Left colon (tissue), 2 donors: ENCODE results near the gene KLF16. TPM values are rescaled to one million over a fixed set of nuclear protein-coding genes. Genes with fewer than 3 reads are reported as not detected.

Experiments used
- ATAC-seq: fragments of 200-7000 bp; cut with Tn5 transposase; one replicate; pipeline ENCODE4 v1.9.1; 2020; ENCODE audit warnings: mild to moderate bottlenecking, moderate library complexity
- DNase-seq, 2 donors: peaks; one replicate each; pipeline ENCODE4 v3.0.0-alpha.2; 2020
- intact Hi-C, 2 donors: fragments of 100-400 bp; cut with DNase I in 1 of 2; cut with micrococcal nuclease in 1 of 2; formaldehyde crosslinking; loops; one replicate each; pipeline versions ENCODE4 v1.11.2 to v1.14.0; 2022; cut with DNase I, micrococcal nuclease
- total RNA-seq, 2 donors: library from RNA; stranded (reverse); fragmentation: NEBNext Ultra II Directional; extraction: Animal tissue kit (Norgen Biotek cat#: 25700); gene quantifications; one replicate each; pipeline ENCODE4 v1.2.1, GENCODE V29; 2021
- donor health status: DM: no; HTN: no; CAD: no.
- donor health status: DM: yes; HTN: yes; CAD: no.

Gene KLF16
- total RNA-seq, 2 donors from 2014 or later = 30.6 to 35.9 TPM

- intact Hi-C loops = no loop called here
- DNase-seq (no peak), ATAC-seq (no peak)
Observed at GRCh38 chr19:1816530-1817298, 46.7 kb downstream of the KLF16 start.

- intact Hi-C loops = no loop called here
- DNase-seq = no peak
- ATAC-seq = no peak
Observed at GRCh38 chr19:1815605-1816529, 47.5 kb downstream of the KLF16 start.

GRCh38 chr19:1814833-1815604 is 48.4 kb downstream of the KLF16 start:
- no peak for ATAC-seq
- DNase-seq = no peak
- intact Hi-C loops = no loop called here

- DNase-seq = no peak
- ATAC-seq = no peak
- intact Hi-C loops = no loop called here
Observed at GRCh38 chr19:1814391-1814790, 49.0 kb downstream of the KLF16 start.

- no peak for ATAC-seq
- no peak for DNase-seq
- intact Hi-C loops = no loop called here
Observed at GRCh38 chr19:1813192-1814182, 49.9 kb downstream of the KLF16 start.

GRCh38 chr19:1812426-1813191 is 50.8 kb downstream of the KLF16 start:
- intact Hi-C loops = no loop called here
- ATAC-seq (peak; percentile 88), DNase-seq (peak; percentile 98)

- no peak for DNase-seq
- intact Hi-C loops = no loop called here
- no peak for ATAC-seq
Observed at GRCh38 chr19:1811942-1812425, 51.4 kb downstream of the KLF16 start, which contains the start of gene ATP8B3. Gene ATP8B3, minus strand, starts transcription at chr19:1812276. Its CDS starts 540 bp downstream, at chr19:1811736.

- intact Hi-C loops = no loop called here
- peak; percentile 34 for ATAC-seq
- peak; percentile 73 to 76 for DNase-seq
Observed at GRCh38 chr19:1811472-1811894, 51.9 kb downstream of the KLF16 start.

- no peak for ATAC-seq
- no peak for DNase-seq
- intact Hi-C loops = no loop called here
Observed at GRCh38 chr19:1810439-1811160, 52.8 kb downstream of the KLF16 start.

GRCh38 chr19:1809678-1810077 is 53.7 kb downstream of the KLF16 start:
- intact Hi-C loops = no loop called here
- no peak for ATAC-seq

GRCh38 chr19:1808395-1808731 is 55.0 kb downstream of the KLF16 start:
- DNase-seq (no peak), ATAC-seq (no peak)
- intact Hi-C loops = no loop called here

More at GRCh38 chr19:1809678-1810077, 53.7 kb downstream of the KLF16 start:
- DNase-seq = no peak

GRCh38 chr19:1807695-1808394 is 55.5 kb downstream of the KLF16 start:
- intact Hi-C loops = no loop called here
- no peak for ATAC-seq

GRCh38 chr19:1807030-1807694 is 56.2 kb downstream of the KLF16 start:
- intact Hi-C loops = no loop called here
- DNase-seq (no peak), ATAC-seq (no peak)

More at GRCh38 chr19:1807695-1808394, 55.5 kb downstream of the KLF16 start:
- no peak for DNase-seq

- intact Hi-C loops = no loop called here
- DNase-seq = no peak
Observed at GRCh38 chr19:1806184-1807029, 57.0 kb downstream of the KLF16 start.

More at GRCh38 chr19:1806184-1807029, 57.0 kb downstream of the KLF16 start:
- ATAC-seq = no peak
